GM19238 (cell line): ENCODE data around the gene MMD2.

Experiments used
- DNase-seq: peaks from one replicate; pipeline ENCODE4 v3.0.0; 2011; ENCODE audit warnings: low spot score; ENCODE audit not compliant: insufficient read length

Gene MMD2

GRCh38 chr7:4871056-4871680 is 87.8 kb downstream of the MMD2 start:
- DNase-seq, result no peak

- DNase-seq, result no peak
Measured at GRCh38 chr7:4868493-4868892, 90.5 kb downstream of the MMD2 start.

GRCh38 chr7:4866528-4867496 is 92.2 kb downstream of the MMD2 start:
- DNase-seq, result no peak

DNA sequence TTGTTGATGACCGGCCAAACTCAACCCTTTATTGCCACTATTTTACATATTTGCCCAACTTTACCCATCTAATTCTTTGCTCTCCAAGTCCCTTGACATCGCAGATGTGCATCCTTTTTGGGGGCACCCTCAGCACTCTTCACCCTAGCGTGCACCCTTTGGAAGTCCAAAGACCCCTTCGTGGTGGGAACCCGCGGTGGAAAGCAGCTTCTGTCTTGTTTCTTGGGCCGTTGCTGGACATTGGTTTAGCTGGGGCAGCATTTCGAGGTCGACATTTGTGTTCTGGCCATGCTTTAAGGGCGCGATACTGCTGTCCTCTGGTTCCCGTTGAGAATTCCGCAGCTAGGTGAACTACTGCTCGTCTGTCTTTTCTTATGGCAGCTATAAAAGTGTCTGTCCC is 96.8 kb downstream of the MMD2 start:
- no peak for DNase-seq

DNA sequence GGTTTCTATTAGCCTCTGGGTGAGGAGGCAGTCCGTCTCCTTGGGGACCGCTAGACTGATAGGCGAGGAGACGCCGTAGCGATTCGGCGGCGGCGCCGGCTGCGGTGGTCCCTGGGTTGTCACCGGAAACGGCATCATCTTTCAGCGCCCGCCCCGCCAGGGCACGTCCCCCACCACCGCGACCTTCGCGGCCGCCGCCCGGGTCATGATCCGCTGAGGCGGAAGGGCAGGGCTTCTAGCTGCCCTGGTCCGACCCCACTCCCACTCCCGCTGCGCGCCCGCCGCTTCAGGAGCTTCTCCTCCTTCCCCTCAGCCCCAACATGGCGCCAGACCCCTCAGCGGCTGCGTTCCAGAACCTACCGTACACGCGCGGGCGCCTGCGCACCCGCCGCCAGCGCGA is 97.3 kb downstream of the MMD2 start, which contains the start of gene PAPOLB:
Gene PAPOLB (minus strand): TSS at position 358 of the 400 bp plus-strand sequence. CDS start 220 bp downstream, at position 138.
- DNase-seq, result no peak

DNA sequence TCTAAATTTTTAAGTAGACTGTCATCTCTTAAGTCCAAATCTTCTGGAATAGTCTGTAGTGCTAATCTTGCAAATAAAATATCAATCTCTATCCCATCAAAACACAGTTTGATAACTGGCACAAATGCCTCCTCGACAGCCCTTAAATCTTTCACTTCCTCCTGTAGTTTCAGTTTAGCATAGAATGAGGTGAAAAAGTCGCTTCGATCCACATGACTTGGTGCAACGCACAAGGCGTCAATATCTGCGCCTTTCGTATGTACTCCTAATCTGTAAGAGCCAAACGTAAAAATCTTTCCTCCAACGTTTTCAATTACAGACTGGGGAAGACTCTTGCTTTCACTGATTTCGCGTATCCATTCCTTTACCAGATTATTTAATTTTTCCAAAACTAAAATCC is 97.8 kb downstream of the MMD2 start:
- no peak for DNase-seq

GRCh38 chr7:4857189-4857588 is 101.8 kb downstream of the MMD2 start:
- no peak for DNase-seq

DNA sequence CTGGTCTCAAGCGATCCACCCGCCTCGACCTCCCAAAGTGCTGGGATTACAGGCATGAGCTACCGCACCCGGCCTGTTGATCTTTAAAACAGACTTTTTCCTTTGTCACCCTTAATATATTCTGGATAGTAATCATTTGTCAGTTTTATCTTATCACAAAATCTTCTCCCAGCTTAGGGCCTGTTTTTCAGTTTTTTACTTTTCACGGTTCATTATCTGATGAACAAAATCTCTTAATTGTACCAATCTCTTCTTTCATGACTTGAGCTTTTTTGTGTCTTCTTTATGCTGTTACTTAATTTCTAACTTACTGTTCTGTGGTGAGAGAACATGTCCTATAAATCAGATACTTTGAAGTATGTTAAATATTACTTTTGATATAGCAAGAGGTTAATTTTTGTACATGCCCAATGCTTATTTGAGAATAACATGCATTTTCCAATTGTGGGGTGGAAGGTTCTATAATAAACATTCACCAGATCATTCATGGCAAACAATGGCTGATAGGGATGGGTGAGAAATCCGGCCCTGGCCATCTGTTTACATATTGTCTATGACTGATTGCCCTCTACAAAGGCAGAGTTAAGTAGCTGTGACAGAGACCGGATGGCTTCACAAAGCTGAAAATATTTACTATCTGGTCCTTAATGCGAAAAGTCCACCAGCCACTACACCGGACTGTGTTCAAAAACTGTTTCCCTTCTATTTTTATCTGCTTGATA is 102.5 kb downstream of the MMD2 start:
- no peak for DNase-seq
